H1 (cell line): ENCODE data around the gene NR3C2. TPM values are rescaled to one million over a fixed set of nuclear protein-coding genes. Genes with fewer than 3 reads are reported as not detected.

Experiments used
- CTCF ChIA-PET: fragments of 300-600 bp; sonication (Branson Sonifier 250); formaldehyde crosslinking; loops from one replicate; lab custom pipeline; 2021; ENCODE audit not compliant: partially characterized antibody; lab: Charles Lee
- POLR2A ChIA-PET: fragments of 300-600 bp; sonication (Branson Sonifier 250); formaldehyde crosslinking; loops from one replicate; lab custom pipeline; 2021; ENCODE audit warnings: inconsistent platforms; ENCODE audit not compliant: partially characterized antibody; lab: Charles Lee
- DNase-seq, 2 experiments: peaks; one replicate each; pipeline versions ENCODE4 v3.0.0 to v3.0.0-alpha.2; 2010 to 2022; ENCODE audit warnings: low spot score in 2 of 2, low read depth in 1 of 2, mixed read lengths in 1 of 2
- FAIRE-seq: peaks from 2 replicates; lab custom pipeline; 2011; peaks lifted over from hg19 to GRCh38; lab: Jason Lieb, UNC
- H2AFZ ChIP-seq: 2 replicates; pipeline ENCODE4 v1.8.1; 2012; ENCODE audit warnings: low read length, inconsistent platforms
- H2AK5ac ChIP-seq: 2 replicates; pipeline ENCODE4 v1.6.1; 2013; ENCODE audit warnings: low read depth, low read length
- H2BK120ac ChIP-seq: replicated peaks from 2 replicates; pipeline ENCODE3; 2013; ENCODE audit warnings: low read depth, low read length, inconsistent platforms
- H2BK12ac ChIP-seq: 2 replicates; pipeline ENCODE4 v1.6.1; 2013; ENCODE audit warnings: low read depth, low read length
- H2BK15ac ChIP-seq: 2 replicates; pipeline ENCODE4 v1.6.1; 2013; ENCODE audit warnings: low read length
- H2BK20ac ChIP-seq: 2 replicates; pipeline ENCODE4 v1.6.1; 2013; ENCODE audit warnings: low read length
- H2BK5ac ChIP-seq: 2 replicates; pipeline ENCODE4 v1.6.1; 2013; ENCODE audit warnings: low read depth, low read length
- H3K14ac ChIP-seq: 2 replicates; pipeline ENCODE4 v1.6.1; 2013; ENCODE audit warnings: inconsistent platforms; ENCODE audit not compliant: insufficient read length
- H3K18ac ChIP-seq: 2 replicates; pipeline ENCODE4 v1.6.1; 2013; ENCODE audit warnings: low read length; ENCODE audit errors: extremely low read depth
- H3K23ac ChIP-seq: 2 replicates; pipeline ENCODE4 v1.6.1; 2013; ENCODE audit warnings: inconsistent platforms; ENCODE audit not compliant: insufficient read length
- H3K23me2 ChIP-seq: 2 replicates; pipeline ENCODE4 v1.6.1; 2013; ENCODE audit warnings: low read depth, low read length
- H3K27ac ChIP-seq: 2 replicates; pipeline ENCODE4 v1.6.1; 2011; ENCODE audit warnings: low read depth, low read length, inconsistent platforms
- H3K27me3 ChIP-seq, 4 experiments: replicated peaks in 1 of 4; 1 replicate in 1 of 4; 2 replicates in 3 of 4; pipeline versions ENCODE4 v1.6.1 to v1.8.1; 2011 to 2013; ENCODE audit warnings: low read length in 3 of 4, mild to moderate bottlenecking in 3 of 4, inconsistent platforms in 2 of 4, mixed read lengths in 2 of 4, moderate library complexity in 1 of 4; ENCODE audit not compliant: control insufficient read depth in 3 of 4, insufficient read depth in 3 of 4; ENCODE audit errors: extremely low read depth in 1 of 4
- H3K36me3 ChIP-seq, 4 experiments: 2 replicates each; pipeline versions ENCODE4 v1.6.1 to v1.8.1; 2011 to 2013; ENCODE audit warnings: mild to moderate bottlenecking in 4 of 4, low read length in 3 of 4, moderate library complexity in 2 of 4, control low read depth in 1 of 4, inconsistent platforms in 1 of 4; ENCODE audit not compliant: insufficient read depth in 4 of 4, control insufficient read depth in 2 of 4
- H3K4ac ChIP-seq: replicated peaks from 2 replicates; pipeline ENCODE3; 2013; ENCODE audit warnings: low read length, low read depth, mixed read lengths, inconsistent platforms; ENCODE audit not compliant: insufficient read length
- H3K4me1 ChIP-seq, 4 experiments: replicated peaks in 1 of 4; 1 replicate in 1 of 4; 2 replicates in 3 of 4; pipeline versions ENCODE4 v1.6.1 to v1.8.1; 2011 to 2013; ENCODE audit warnings: low read length in 3 of 4, inconsistent platforms in 2 of 4, mixed read lengths in 1 of 4; ENCODE audit not compliant: insufficient read depth in 4 of 4, control insufficient read depth in 3 of 4
- H3K4me2 ChIP-seq, 2 experiments: 2 replicates each; pipeline versions ENCODE4 v1.6.1 to v1.8.1; 2011 to 2013; ENCODE audit warnings: low read depth in 2 of 2, low read length in 2 of 2, control low read depth in 1 of 2, inconsistent platforms in 1 of 2, mild to moderate bottlenecking in 1 of 2; ENCODE audit not compliant: insufficient read depth in 1 of 2
- H3K4me3 ChIP-seq, 4 experiments: fragments of 200-600, 300-600 bp in 1 of 4; sonication (generic), shearing (Covaris generic), sonication (Bioruptor Twin) in 1 of 4; 2 replicates each; pipeline versions ENCODE4 v1.5.1 to v1.8.1; 2011 to 2016; ENCODE audit warnings: low read length in 4 of 4, low read depth in 3 of 4, control low read depth in 2 of 4, inconsistent platforms in 2 of 4, mild to moderate bottlenecking in 2 of 4, mixed read lengths in 1 of 4, moderate library complexity in 1 of 4; ENCODE audit not compliant: insufficient read depth in 2 of 4; ENCODE audit errors: extremely low read depth in 1 of 4
- H3K56ac ChIP-seq: replicated peaks from 2 replicates; pipeline ENCODE3; 2013; ENCODE audit warnings: low read depth, mild to moderate bottlenecking, mixed read lengths, low read length, inconsistent platforms; ENCODE audit not compliant: insufficient read length
- H3K79me1 ChIP-seq: 2 replicates; pipeline ENCODE4 v1.6.1; 2013; ENCODE audit warnings: low read depth, low read length, control low read depth
- H3K79me2 ChIP-seq, 2 experiments: 2 replicates each; pipeline versions ENCODE4 v1.6.1 to v1.8.1; 2012 to 2013; ENCODE audit warnings: low read length in 2 of 2, mild to moderate bottlenecking in 2 of 2, inconsistent platforms in 1 of 2; ENCODE audit not compliant: insufficient read depth in 2 of 2, control insufficient read depth in 1 of 2
- H3K9ac ChIP-seq, 4 experiments: replicated peaks in 1 of 4; 1 replicate in 1 of 4; 2 replicates in 3 of 4; pipeline versions ENCODE4 v1.6.1 to v1.8.1; 2011 to 2013; ENCODE audit warnings: low read depth in 3 of 4, low read length in 3 of 4, control low read depth in 2 of 4, mild to moderate bottlenecking in 2 of 4, moderate library complexity in 2 of 4, inconsistent platforms in 1 of 4; ENCODE audit errors: extremely low read depth in 1 of 4
- H3K9me3 ChIP-seq, 2 experiments: 2 replicates each; pipeline versions ENCODE4 v1.6.1 to v1.8.1; 2012 to 2013; ENCODE audit warnings: mild to moderate bottlenecking in 2 of 2, moderate library complexity in 2 of 2, control low read depth in 1 of 2, inconsistent platforms in 1 of 2, low read depth in 1 of 2, low read length in 1 of 2, mixed read lengths in 1 of 2; ENCODE audit not compliant: insufficient read depth in 2 of 2
- H4K20me1 ChIP-seq, 2 experiments: replicated peaks in 1 of 2; 2 replicates each; pipeline versions ENCODE3 to v1.8.1; 2011 to 2013; ENCODE audit warnings: inconsistent platforms in 2 of 2, low read length in 2 of 2, mild to moderate bottlenecking in 1 of 2; ENCODE audit not compliant: insufficient read depth in 2 of 2, control insufficient read depth in 1 of 2
- H4K5ac ChIP-seq: 2 replicates; pipeline ENCODE4 v1.6.1; 2013; ENCODE audit warnings: low read length, low read depth, mixed read lengths, inconsistent platforms; ENCODE audit not compliant: insufficient read length
- H4K8ac ChIP-seq: 2 replicates; pipeline ENCODE4 v1.8.0; 2013; ENCODE audit warnings: mild to moderate bottlenecking, moderate library complexity, low read length, inconsistent platforms; ENCODE audit not compliant: insufficient read depth; ENCODE audit errors: extremely low read depth
- H4K91ac ChIP-seq: replicated peaks from 2 replicates; pipeline ENCODE3; 2013; ENCODE audit warnings: low read length, mixed read lengths, inconsistent platforms; ENCODE audit not compliant: insufficient read length
- CBX8 ChIP-seq: fragments of 300-800, 300-1000 bp; sonication (generic); IDR thresholded peaks from 2 replicates; pipeline ENCODE4 v1.7.1; 2016; ENCODE audit warnings: low read depth, low read length, borderline replicate concordance
- CTBP2 ChIP-seq: IDR thresholded peaks from 2 replicates; pipeline ENCODE4 v1.7.0; 2011; ENCODE audit warnings: borderline replicate concordance, mild to moderate bottlenecking, moderate library complexity, mixed read lengths, low read length; ENCODE audit not compliant: insufficient read depth, insufficient read length
- KDM5A ChIP-seq: fragments of 200-600 bp; IDR thresholded peaks from 2 replicates; pipeline ENCODE4 v1.7.1; 2012; ENCODE audit warnings: mild to moderate bottlenecking, low read length, inconsistent platforms, mixed read lengths
- RAD21 ChIP-seq, 2 experiments: IDR thresholded peaks in 1 of 2; conservative IDR thresholded peaks in 1 of 2; 2 replicates each; pipeline ENCODE4 v1.6.1; 2011; ENCODE audit warnings: low read depth in 2 of 2, low read length in 2 of 2, improper control_type of control experiment in 1 of 2, inconsistent platforms in 1 of 2, mild to moderate bottlenecking in 1 of 2, moderate library complexity in 1 of 2
- SIN3A ChIP-seq, 2 experiments: IDR thresholded peaks in 1 of 2; conservative IDR thresholded peaks in 1 of 2; 2 replicates each; pipeline ENCODE4 v1.6.1; 2011 to 2012; ENCODE audit warnings: low read length in 2 of 2, improper control_type of control experiment in 1 of 2, low read depth in 1 of 2, mild to moderate bottlenecking in 1 of 2
- SP4 ChIP-seq: IDR thresholded peaks from 2 replicates; pipeline ENCODE4 v1.6.1; 2012; ENCODE audit warnings: low read length, inconsistent platforms
- WGBS, 2 experiments: shearing (Covaris generic) in 1 of 2; methylation state at CpG; one replicate each; pipeline versions ENCODE4 v1.1.6 to v1.1.7; 2013 to 2015; ENCODE audit warnings: low lambda C conversion rate in 2 of 2, mixed read lengths in 2 of 2, inconsistent platforms in 1 of 2, low coverage in 1 of 2, missing lambda C conversion rate in 1 of 2; ENCODE audit not compliant: insufficient replicate concordance in 2 of 2, insufficient coverage in 1 of 2, insufficient read length in 1 of 2; ENCODE audit errors: extremely low coverage in 1 of 2, missing lambda C conversion rate in 1 of 2; 5-methylcytosine and 5-hydroxymethylcytosine counted together
- polyA plus RNA-seq, 7 experiments: library from polyadenylated mRNA; depleted of rRNA in 3 of 7; stranded (reverse) in 5 of 7; unstranded in 2 of 7; fragments of >200 nt in 5 of 7; fragments of 200-250 nt in 2 of 7; gene quantifications; 1 replicate in 5 of 7; 2 replicates in 1 of 7; 4 replicates in 1 of 7; pipeline versions ENCODE4 v1.2.1 to v1.2.3, GENCODE V29; 2011 to 2013; ENCODE audit warnings: missing spikeins in 2 of 7, mixed read lengths in 2 of 7
- total RNA-seq: library from RNA; stranded (reverse); fragmentation: NEBNext Ultra II Directional; extraction: Animal tissue kit (Norgen Biotek cat#: 25700); gene quantifications from 2 replicates; pipeline ENCODE4 v1.2.1, GENCODE V29; 2021

The NR3C2 gene
- total and polyA plus RNA-seq, 2 of the 8 experiments (the other 6 are each of a cell fraction or from before 2014, with no cell fraction given) = 0.80 to 3.9 TPM

GRCh38 chr4:148238811-148239493 is 203.3 kb downstream of the NR3C2 start:
- Histone ChIP-seq H4K5ac (no peak overlapping the region), H3K18ac (no peak overlapping the region), H3K4ac (no peak overlapping the region), H4K8ac (no peak overlapping the region), H2BK120ac (no peak overlapping the region), H3K27me3 (no peaks in the 10 kb centered on the region), H2AK5ac (no peak overlapping the region), H3K4me1 (no peaks in the 10 kb centered on the region), H2BK12ac (no peak overlapping the region), H3K79me2 (no peaks in the 10 kb centered on the region), H3K23me2 (no peaks in the 10 kb centered on the region), H3K4me3 (no peak overlapping the region), H3K9me3 (no peaks in the 10 kb centered on the region), H4K20me1 (no peaks in the 10 kb centered on the region), H3K27ac (no peak overlapping the region), H3K9ac (no peak overlapping the region), H2BK20ac (no peak overlapping the region), H2AFZ (no peak overlapping the region), H3K36me3 (no peaks in the 10 kb centered on the region), H3K56ac (no peak overlapping the region), H2BK15ac (no peak overlapping the region), H2BK5ac (no peak overlapping the region), H3K23ac (no peak overlapping the region), H3K4me2 (no peak overlapping the region), H3K79me1 (no peaks in the 10 kb centered on the region), H4K91ac (no peak overlapping the region), H3K14ac (no peak overlapping the region)
- FAIRE-seq (no peak), DNase-seq (no peak)
- WGBS, 2 experiments = 84% methylated on average over 4 of the region's 4 CpGs; no CpG with 5 or more reads in 1 of the 2 experiments
- ChIA-PET CTCF (interaction anchor here (0.7 to 1.5 kb wide), 4 partner anchors 10 to 18 kb away, joined by 3 to 4 read pairs (median 4); no protein-coding TSS in a partner anchor), POLR2A (no interaction called here)
- TF ChIP-seq RAD21 (IDR thresholded peaks at IDR 0.05 in 1 of 2, conservative IDR thresholded peaks at IDR 0.05 in 1 of 2; ENCODE audit: low read depth in 2 of 2, low read length in 2 of 2) (no peak), CTBP2 (no peak), SP4 (no peak), SIN3A (conservative IDR thresholded peaks at IDR 0.05 in 1 of 2, IDR thresholded peaks at IDR 0.05 in 1 of 2; ENCODE audit: low read depth in 1 of 2, low read length in 2 of 2) (no peak), KDM5A (no peak), CBX8 (no peak)
